SKM-1 treated with dmso at 0.1 percent for 144 hours (cell line): ENCODE measurements around the gene MAPK12.
A peak's percentile ranks its signal among the peaks of the same experiment; 100 is the strongest.

ENCODE experiments used
- DNase-seq: peaks from one replicate; lab custom pipeline; 2025; ENCODE audit not compliant: unreplicated experiment; lab: John Stamatoyannopoulos, UW

Gene MAPK12

GRCh38 chr22:50253046-50253915, 8.2 kb downstream of the MAPK12 start:
- DNase-seq: no peak

GRCh38 chr22:50252082-50253045, 9.1 kb downstream of the MAPK12 start:
- peak; percentile 56 for DNase-seq

- DNase-seq: no peak
These were observed 9.9 kb downstream of the MAPK12 start for GRCh38 chr22:50251477-50252081.

GRCh38 chr22:50250555-50251476, 10.7 kb downstream of the MAPK12 start, which contains the start of gene HDAC10:
TSS of gene HDAC10 (minus strand) at chr22:50251265. CDS start at chr22:50251032, 233 bp downstream.
- peak; percentile 73 for DNase-seq

GRCh38 chr22:50250249-50250554, 11.3 kb downstream of the MAPK12 start:
- DNase-seq: no peak

GRCh38 chr22:50249341-50250248, 11.9 kb downstream of the MAPK12 start:
- no peak for DNase-seq

GRCh38 chr22:50248196-50249081, 13.0 kb downstream of the MAPK12 start:
- no peak for DNase-seq

- DNase-seq: no peak
These were observed 13.7 kb downstream of the MAPK12 start for GRCh38 chr22:50247748-50248147.

- no peak for DNase-seq
These were observed 15.0 kb downstream of the MAPK12 start for GRCh38 chr22:50246242-50247175.

- DNase-seq: no peak
These were observed 16.0 kb downstream of the MAPK12 start for GRCh38 chr22:50245214-50246072.

- DNase-seq: peak; percentile 88
These were observed 16.9 kb downstream of the MAPK12 start, which contains the start of gene TUBGCP6 for GRCh38 chr22:50244420-50245213. TSS of gene TUBGCP6 (minus strand) at chr22:50245023. CDS start at chr22:50244459, 564 bp downstream.

- no peak for DNase-seq
These were observed 17.6 kb downstream of the MAPK12 start for GRCh38 chr22:50243685-50244419.

GRCh38 chr22:50242406-50242949, 19.0 kb downstream of the MAPK12 start:
- no peak for DNase-seq

GRCh38 chr22:50238755-50239154, 22.7 kb downstream of the MAPK12 start:
- DNase-seq: no peak
